Neuron (in vitro differentiated cells): ENCODE measurements around the gene S100A3.

ENCODE experiments used
- H2AFZ ChIP-seq: one replicate; pipeline ENCODE4 v1.6.1; 2013; ENCODE audit warnings: low read depth, mild to moderate bottlenecking, inconsistent platforms, low read length, moderate library complexity
- H3K27me3 ChIP-seq: one replicate; pipeline ENCODE4 v1.6.1; 2013; ENCODE audit warnings: low read length; ENCODE audit not compliant: insufficient read depth
- H3K36me3 ChIP-seq: one replicate; pipeline ENCODE4 v1.6.1; 2013; ENCODE audit warnings: low read length; ENCODE audit not compliant: insufficient read depth
- H3K4me1 ChIP-seq: one replicate; pipeline ENCODE4 v1.6.1; 2013; ENCODE audit warnings: low read length; ENCODE audit not compliant: insufficient read depth
- H3K4me3 ChIP-seq: 2 replicates; pipeline ENCODE4 v1.5.1; 2013; ENCODE audit warnings: mild to moderate bottlenecking, low read length, moderate library complexity
- H3K9me3 ChIP-seq: one replicate; pipeline ENCODE4 v1.6.1; 2013; ENCODE audit warnings: low read length

S100A3 gene

DNA sequence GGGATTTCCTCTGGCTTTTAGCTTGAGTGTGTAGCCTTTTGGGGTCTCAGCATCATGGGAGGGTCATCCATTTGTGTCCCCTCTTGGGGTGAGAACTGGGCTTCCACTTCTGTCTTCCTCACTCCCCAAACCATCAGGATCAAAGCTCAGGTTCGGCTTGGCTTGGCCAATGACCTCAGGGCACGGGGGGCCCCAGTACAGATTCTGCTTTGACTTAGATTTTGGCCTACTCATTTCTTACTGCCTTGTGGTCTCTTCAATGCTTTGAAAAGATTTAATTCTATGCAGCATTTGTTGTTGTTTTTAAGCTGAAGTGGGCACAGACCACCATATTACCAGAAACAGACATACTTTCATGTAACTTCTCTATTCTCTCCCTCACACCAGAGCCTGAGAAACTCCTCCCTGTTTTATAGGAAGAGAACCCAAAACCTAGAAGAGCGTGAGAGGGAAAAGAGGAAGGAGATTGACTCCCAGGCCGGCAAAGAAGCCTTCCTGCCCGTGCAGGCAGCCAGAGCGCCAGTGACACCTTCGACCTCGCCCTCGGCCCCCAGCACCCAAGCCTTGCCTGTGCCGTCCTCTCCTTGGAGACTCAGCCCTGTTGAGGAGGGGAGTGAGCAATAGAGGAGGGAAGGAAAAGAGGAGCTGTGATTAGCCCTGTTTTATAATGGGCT is 1.9 kb upstream of the S100A3 start:
- no peaks in the 10 kb centered on the region for H3K4me1 ChIP-seq
- no peak overlapping the region for H3K4me3 ChIP-seq
- H2AFZ ChIP-seq = no peak overlapping the region
- no peaks in the 10 kb centered on the region for H3K36me3 ChIP-seq
- H3K27me3 ChIP-seq = peaks cover 17% of the 10 kb centered on the region
- no peaks in the 10 kb centered on the region for H3K9me3 ChIP-seq

DNA sequence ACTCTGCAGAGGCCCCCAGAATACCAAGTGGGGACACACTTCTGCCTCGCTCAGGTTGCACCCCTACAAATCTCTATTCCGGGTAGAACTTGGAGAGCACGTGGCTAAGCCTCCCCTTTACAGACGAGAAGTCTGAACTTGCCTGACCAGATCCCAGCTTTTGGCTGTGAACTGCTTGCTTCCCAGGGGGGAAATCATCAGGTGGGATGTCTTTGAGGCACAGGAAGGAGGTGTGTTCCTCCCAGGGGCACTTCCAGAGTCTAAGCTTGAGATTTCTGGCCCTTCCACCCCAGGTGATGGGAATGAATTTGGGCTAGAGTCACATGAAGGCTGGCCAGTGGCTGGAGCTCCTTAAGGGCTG is 1.3 kb upstream of the S100A3 start:
- Histone ChIP-seq H3K9me3 (no peaks in the 10 kb centered on the region), H3K27me3 (peaks cover 17% of the 10 kb centered on the region), H3K4me1 (peaks cover 4% of the 10 kb centered on the region), H2AFZ (no peak overlapping the region), H3K36me3 (no peaks in the 10 kb centered on the region), H3K4me3 (no peak overlapping the region)

DNA sequence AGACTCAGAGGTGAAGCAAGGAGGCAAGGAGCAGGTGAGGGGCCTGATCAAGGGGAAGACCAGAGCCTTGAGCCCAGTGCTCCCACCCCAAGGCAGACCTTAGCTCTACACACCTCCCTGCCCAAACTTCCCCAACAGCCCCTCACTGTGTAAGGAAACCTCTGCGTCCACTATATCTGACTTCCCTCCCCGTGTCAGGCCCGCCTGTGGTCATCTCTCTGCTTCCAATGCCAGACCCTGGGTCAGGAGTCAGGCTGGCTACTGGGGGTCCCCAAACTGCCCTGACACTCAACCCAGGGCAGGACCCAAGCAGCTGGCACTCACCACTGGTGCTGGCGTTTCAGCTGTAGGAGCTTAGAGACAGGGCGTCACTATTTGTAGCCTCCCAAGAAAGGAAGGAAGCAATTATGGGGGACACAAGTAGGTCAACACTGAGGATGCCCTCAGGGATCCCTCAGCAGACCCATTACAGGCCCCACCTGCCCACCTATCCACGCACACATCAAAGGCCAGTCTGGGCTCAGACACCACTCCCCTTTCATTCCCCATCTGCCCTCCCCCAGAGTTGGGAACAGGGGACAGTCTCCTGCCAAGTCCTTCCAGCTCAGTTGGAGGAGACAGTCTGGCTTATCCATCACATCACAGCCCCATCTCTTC is 811 bp upstream of the S100A3 start:
- Histone ChIP-seq H3K27me3 (peaks cover 17% of the 10 kb centered on the region), H2AFZ (no peak overlapping the region), H3K4me3 (no peak overlapping the region), H3K36me3 (no peaks in the 10 kb centered on the region), H3K4me1 (peaks cover 9% of the 10 kb centered on the region), H3K9me3 (no peaks in the 10 kb centered on the region)

DNA sequence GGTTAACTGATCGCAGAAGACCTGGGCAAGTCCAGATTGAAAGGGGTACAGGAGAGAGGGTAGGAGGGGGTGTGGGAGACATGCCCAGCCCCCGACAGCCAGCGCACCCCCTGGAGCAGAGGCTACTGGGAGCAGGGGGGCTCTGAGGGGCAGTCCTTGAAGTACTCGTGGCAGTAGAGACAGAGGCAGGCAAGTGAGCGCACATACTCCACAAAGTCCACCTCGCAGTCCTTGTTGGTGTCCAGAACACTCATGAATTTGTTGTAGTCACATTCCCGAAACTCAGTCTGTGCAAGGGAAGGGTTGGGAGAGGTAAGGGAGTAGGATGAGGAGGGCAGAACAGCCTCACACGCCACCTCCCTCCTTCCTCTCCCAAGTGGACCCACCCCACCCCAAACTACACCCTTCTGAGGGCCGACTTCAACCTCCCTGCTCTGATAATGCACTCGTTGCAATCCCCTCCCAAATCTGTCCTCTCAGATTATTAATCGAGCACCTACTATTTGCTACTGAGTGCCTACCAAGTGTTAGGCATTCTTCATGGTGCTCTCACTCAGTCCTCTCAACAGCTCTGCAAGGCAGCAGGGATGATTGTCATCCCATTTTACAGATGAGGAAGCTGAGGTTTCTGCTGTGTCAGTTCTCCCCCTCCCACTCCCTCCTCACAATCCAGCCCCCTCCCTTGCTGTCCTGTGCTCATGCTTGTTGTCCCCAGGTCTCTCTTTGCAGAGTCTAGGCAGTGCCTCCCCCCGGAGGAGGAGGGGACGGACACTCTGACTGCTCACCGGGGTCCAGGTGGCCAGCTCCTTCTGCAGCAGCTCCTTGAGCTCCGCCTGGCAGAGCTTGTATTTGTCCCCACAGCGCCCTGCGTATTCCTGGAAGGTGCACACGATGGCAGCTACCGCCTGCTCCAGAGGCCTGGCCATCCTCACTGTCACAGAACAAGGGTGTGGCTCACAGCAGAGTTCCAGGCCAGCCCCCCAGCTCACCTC is 1.2 kb downstream of the S100A3 start:
- no peak overlapping the region for H3K4me3 ChIP-seq
- peaks cover 17% of the 10 kb centered on the region for H3K27me3 ChIP-seq
- H3K9me3 ChIP-seq = no peaks in the 10 kb centered on the region
- H3K4me1 ChIP-seq = peaks cover 12% of the 10 kb centered on the region
- no peaks in the 10 kb centered on the region for H3K36me3 ChIP-seq
- no peak overlapping the region for H2AFZ ChIP-seq

DNA sequence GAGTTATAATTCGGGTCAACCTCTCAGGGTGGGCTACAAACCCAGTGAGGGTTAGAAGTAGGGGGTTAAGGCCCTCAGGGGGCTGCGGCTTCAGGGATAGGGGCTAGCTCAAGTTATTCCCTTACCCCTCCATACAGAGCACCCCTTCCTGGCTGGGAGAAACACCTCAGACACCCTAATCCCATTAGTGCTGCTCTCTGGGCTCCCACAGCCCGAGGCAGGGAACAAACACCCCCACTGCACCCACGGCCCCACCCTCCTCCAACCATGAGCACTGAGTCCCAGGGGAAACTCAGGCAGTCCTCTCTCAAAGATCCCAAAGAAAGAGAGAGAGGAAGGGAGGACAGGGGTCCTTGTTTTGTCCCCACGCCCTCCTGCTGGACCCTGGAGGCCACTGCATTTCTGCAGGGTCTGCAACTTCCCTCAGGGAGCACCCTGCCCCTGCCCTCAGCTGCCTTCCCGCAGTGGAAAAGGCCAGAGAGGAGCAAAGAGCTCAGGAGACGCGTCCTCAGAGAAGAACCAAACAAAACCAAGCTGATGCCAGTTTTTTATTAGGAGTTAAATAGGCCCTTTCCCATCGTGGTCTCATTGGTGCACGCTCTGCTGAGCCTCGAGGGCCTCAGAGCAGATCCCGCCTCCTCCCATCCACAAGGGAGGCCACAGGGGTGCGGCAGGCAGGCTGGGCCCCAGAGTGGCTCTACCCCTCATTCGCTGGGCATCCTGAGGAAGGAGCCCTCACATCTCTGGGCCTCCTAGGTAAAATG is 2.1 kb downstream of the S100A3 start:
- Histone ChIP-seq H3K9me3 (no peaks in the 10 kb centered on the region), H3K4me1 (peaks cover 12% of the 10 kb centered on the region), H3K36me3 (no peaks in the 10 kb centered on the region), H3K27me3 (peaks cover 17% of the 10 kb centered on the region), H3K4me3 (no peak overlapping the region), H2AFZ (no peak overlapping the region)

DNA sequence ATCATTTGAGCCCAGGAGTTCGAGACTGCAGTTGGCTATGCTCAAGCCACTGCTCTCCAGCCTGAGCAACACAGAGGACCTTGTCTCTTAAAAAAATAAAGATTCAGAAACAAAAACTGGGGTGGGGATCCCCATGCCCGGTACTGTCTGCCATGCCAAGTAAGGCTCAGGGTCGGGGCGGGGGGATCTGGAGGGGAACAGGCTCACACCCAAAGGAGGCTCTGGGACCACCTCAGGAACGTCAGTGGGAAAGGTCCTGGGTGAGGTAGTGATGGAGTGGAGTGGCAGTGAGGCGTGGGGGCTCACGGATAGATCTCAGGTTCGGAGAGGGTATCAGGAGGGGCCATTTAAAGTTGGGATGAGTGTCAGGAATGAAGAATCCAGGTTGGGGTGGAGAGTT is 2.7 kb downstream of the S100A3 start:
- Histone ChIP-seq H2AFZ (no peak overlapping the region), H3K27me3 (peaks cover 17% of the 10 kb centered on the region), H3K9me3 (no peaks in the 10 kb centered on the region), H3K4me1 (peaks cover 12% of the 10 kb centered on the region), H3K36me3 (no peaks in the 10 kb centered on the region), H3K4me3 (no peak overlapping the region)

DNA sequence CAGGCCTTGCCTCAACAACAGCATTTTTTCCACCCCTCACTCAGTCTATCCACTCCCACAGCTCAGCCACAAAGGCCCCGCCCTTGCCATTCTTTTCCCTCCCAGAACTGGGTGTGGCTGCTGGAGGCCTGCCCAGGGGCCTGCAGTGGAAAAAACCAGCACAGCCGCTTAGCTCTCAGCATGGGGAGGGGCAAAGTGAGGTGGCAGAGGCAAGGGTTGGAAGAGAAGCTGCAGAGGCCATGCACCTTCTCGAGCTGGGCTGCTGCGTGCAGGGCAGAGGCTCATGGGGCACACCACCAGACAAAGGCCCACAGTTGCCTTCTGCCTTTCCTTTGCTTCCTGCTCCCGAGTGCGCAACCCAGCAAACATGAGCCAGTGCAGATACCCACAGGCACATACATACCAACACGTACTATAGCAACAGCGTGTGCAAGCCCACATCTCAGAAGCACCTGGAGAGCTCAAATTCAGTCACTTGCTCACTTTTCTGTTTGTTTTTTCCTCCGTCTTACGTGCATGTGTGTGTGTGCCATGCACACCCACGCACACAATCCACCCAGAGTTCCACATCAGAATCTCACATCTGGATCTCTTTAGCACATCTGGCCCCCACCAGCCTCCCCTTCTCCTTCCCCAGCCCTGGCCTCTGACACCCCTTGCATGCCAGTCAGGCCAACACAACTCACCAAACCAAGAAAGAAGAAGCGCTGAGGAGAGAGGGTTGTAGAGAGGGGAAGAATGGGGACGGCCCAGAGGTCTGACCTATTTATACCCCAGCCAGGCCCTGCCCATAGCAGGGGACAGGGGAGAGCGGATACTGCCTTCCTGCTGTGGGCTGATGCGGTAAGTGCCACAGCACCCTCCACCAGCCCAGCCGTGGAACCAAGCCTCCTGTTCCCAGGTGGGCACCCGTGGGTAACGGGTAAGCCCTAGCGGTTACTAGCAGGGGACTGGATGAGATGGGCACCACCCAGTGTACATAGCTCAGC is 3.7 kb downstream of the S100A3 start, which contains the start of gene S100A4:
TSS of gene S100A4 (minus strand) at position 740 of the 989 bp plus-strand sequence. CDS start 1,012 bp downstream, outside the sequence.
- H3K27me3 ChIP-seq = peaks cover 11% of the 10 kb centered on the region
- no peaks in the 10 kb centered on the region for H3K9me3 ChIP-seq
- H2AFZ ChIP-seq = peak within 1 kb of the TSS; percentile 30
- no peaks in the 10 kb centered on the region for H3K36me3 ChIP-seq
- H3K4me3 ChIP-seq = no peak within 1 kb of the TSS
- peaks cover 12% of the 10 kb centered on the region for H3K4me1 ChIP-seq

DNA sequence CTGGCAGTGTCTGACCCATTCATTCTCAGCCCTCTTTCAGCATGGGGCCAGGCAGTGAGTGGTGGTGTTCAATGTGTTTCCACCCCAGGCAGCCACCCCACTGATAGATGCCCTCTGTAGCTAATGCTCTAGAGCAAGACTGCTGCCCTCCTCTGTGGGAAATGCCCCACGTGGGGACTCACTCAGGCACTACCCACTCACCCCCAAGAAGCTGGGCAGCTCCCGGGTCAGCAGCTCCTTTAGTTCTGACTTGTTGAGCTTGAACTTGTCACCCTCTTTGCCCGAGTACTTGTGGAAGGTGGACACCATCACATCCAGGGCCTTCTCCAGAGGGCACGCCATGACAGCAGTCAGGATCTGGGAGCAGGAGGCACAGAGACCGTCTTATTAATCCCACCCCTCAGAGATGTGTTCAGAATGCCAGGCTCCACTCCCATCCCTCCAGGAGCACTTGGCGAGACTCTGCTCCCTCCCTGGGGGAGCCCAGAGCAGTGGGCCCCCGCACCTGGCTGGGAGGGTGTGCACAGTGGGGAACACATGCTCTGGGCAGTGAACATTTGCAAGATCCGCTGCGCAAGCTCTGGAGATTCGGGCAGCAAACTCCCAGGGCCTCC is 4.5 kb downstream of the S100A3 start:
- peak overlapping the region; percentile 30 for H2AFZ ChIP-seq
- H3K4me1 ChIP-seq = peaks cover 12% of the 10 kb centered on the region
- H3K27me3 ChIP-seq = peaks cover 5% of the 10 kb centered on the region
- H3K36me3 ChIP-seq = no peaks in the 10 kb centered on the region
- no peak overlapping the region for H3K4me3 ChIP-seq
- no peaks in the 10 kb centered on the region for H3K9me3 ChIP-seq

DNA sequence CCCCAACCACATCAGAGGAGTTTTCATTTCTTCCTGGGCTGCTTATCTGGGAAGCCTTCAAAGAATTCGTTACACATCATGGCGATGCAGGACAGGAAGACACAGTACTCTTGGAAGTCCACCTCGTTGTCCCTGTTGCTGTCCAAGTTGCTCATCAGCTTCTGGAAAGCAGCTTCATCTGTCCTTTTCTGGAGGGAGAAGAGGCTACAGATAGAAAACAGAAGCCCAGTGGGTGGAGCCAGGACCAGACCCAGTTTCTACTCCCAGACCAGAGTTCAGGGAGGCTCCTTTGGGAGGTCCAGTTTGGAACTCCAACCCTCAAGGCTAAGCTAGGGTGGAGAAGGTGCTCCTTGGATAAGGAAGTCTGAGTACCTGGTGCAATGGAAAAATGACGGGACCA is 5.3 kb downstream of the S100A3 start:
- H3K9me3 ChIP-seq = no peaks in the 10 kb centered on the region
- peaks cover 12% of the 10 kb centered on the region for H3K4me1 ChIP-seq
- no peaks in the 10 kb centered on the region for H3K36me3 ChIP-seq
- no peak overlapping the region for H2AFZ ChIP-seq
- no peaks in the 10 kb centered on the region for H3K27me3 ChIP-seq
- no peak overlapping the region for H3K4me3 ChIP-seq

DNA sequence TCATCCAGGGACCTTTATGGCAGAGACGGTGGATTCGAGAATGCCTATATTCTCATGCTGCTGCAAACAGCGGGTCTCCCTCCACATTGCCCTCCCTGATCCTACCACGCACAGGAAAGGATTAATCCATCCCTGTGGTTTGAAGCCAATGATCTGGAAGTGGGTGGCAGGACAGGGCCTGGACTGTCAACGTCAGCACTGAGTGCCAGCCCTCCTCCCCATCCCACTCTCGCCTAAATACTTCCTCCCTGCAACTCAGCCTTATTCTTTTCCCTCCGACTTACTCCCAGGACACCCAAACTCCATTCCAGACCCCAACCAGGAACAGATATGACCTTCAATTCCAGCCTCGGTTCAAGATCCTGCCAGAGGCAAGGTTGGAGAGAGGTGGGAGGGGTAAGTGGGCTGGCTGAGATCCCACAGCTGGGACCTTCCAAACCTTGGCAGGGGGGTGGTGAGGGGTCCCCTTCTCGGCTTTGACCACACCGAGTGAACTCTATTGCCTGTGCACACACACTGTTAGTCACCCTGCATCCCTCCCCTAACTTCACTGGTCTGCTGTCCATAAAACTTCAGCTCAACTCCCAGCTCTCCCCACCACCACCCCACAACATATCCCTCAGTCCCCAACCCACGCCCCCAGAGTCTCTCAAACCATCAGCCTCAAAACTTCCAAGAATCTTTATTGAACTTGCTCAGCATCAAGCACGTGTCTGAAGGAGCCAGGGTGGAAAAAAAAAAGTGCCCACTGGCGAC is 5.9 kb downstream of the S100A3 start:
- Histone ChIP-seq H3K4me3 (no peak overlapping the region), H2AFZ (no peak overlapping the region), H3K4me1 (peaks cover 12% of the 10 kb centered on the region), H3K9me3 (no peaks in the 10 kb centered on the region), H3K27me3 (no peaks in the 10 kb centered on the region), H3K36me3 (no peaks in the 10 kb centered on the region)
